Astrocyte (in vitro differentiated cells and primary cell): ENCODE measurements around the gene PLEKHA1. TPM values are rescaled to one million over a fixed set of nuclear protein-coding genes. Genes with fewer than 3 reads are reported as not detected.

ENCODE experiments used
- DNase-seq: peaks from one replicate; pipeline ENCODE4 v3.0.0-alpha.2; 2010; ENCODE audit warnings: low read depth
- FAIRE-seq: peaks from 2 replicates; lab custom pipeline; 2011; peaks lifted over from hg19 to GRCh38; lab: Jason Lieb, UNC
- H2AFZ ChIP-seq: 2 replicates; pipeline ENCODE4 v1.6.0; 2012; ENCODE audit warnings: low read depth, low read length, inconsistent platforms
- H3K27ac ChIP-seq: 2 replicates; pipeline ENCODE4 v1.5.1; 2011; ENCODE audit warnings: low read depth, low read length, inconsistent platforms
- H3K27me3 ChIP-seq: 2 replicates; pipeline ENCODE4 v1.6.0; 2011; ENCODE audit warnings: low read length, inconsistent platforms; ENCODE audit not compliant: insufficient read depth
- H3K36me3 ChIP-seq: 2 replicates; pipeline ENCODE4 v1.5.1; 2011; ENCODE audit warnings: low read length, inconsistent platforms; ENCODE audit not compliant: insufficient read depth
- H3K4me1 ChIP-seq: 2 replicates; pipeline ENCODE4 v1.5.1; 2011; ENCODE audit warnings: low read length, inconsistent platforms; ENCODE audit not compliant: insufficient read depth
- H3K4me2 ChIP-seq: 2 replicates; pipeline ENCODE4 v1.6.0; 2012; ENCODE audit warnings: low read length, inconsistent platforms
- H3K4me3 ChIP-seq: 2 replicates; pipeline ENCODE4 v1.5.1; 2011; ENCODE audit warnings: low read depth, mild to moderate bottlenecking, low read length, inconsistent platforms; ENCODE audit not compliant: insufficient read depth
- H3K79me2 ChIP-seq: 2 replicates; pipeline ENCODE4 v1.6.0; 2012; ENCODE audit warnings: mild to moderate bottlenecking, low read length, inconsistent platforms; ENCODE audit not compliant: insufficient read depth
- H3K9ac ChIP-seq: 2 replicates; pipeline ENCODE4 v1.6.0; 2012; ENCODE audit warnings: mild to moderate bottlenecking, low read length, inconsistent platforms
- H3K9me3 ChIP-seq: 2 replicates; pipeline ENCODE4 v1.5.1; 2012; ENCODE audit warnings: low read depth, mild to moderate bottlenecking, low read length, inconsistent platforms; ENCODE audit not compliant: insufficient read depth
- H4K20me1 ChIP-seq: 2 replicates; pipeline ENCODE4 v1.6.0; 2012; ENCODE audit warnings: low read length, inconsistent platforms; ENCODE audit not compliant: insufficient read depth
- H3K27ac Mint-ChIP-seq: one replicate; pipeline ENCODE4 v1.8.0; 2021; ENCODE audit warnings: mild to moderate bottlenecking, mixed read lengths; ENCODE audit not compliant: unreplicated experiment
- H3K27me3 Mint-ChIP-seq: one replicate; pipeline ENCODE4 v1.8.0; 2021; ENCODE audit warnings: low read depth, mixed read lengths; ENCODE audit not compliant: unreplicated experiment
- H3K36me3 Mint-ChIP-seq: one replicate; pipeline ENCODE4 v1.8.0; 2021; ENCODE audit warnings: low read depth, mixed read lengths; ENCODE audit not compliant: unreplicated experiment
- H3K4me1 Mint-ChIP-seq: one replicate; pipeline ENCODE4 v1.8.0; 2021; ENCODE audit warnings: low read depth, mixed read lengths; ENCODE audit not compliant: unreplicated experiment
- H3K4me3 Mint-ChIP-seq: one replicate; pipeline ENCODE4 v1.8.0; 2021; ENCODE audit warnings: mild to moderate bottlenecking, moderate library complexity, mixed read lengths; ENCODE audit not compliant: unreplicated experiment
- H3K9me3 Mint-ChIP-seq: one replicate; pipeline ENCODE4 v1.8.0; 2021; ENCODE audit warnings: mild to moderate bottlenecking, mixed read lengths; ENCODE audit not compliant: unreplicated experiment
- EZH2 ChIP-seq: IDR thresholded peaks from 2 replicates; pipeline ENCODE4 v1.6.1; 2012; ENCODE audit warnings: mild to moderate bottlenecking, low read length, inconsistent platforms; ENCODE audit not compliant: insufficient read depth
- total RNA-seq: library from RNA; stranded (reverse); gene quantifications from 2 replicates; pipeline ENCODE4 v1.2.1, GENCODE V29; 2021
- TF ChIP-seq, protein P1 (sequence below): IDR thresholded peaks from 2 replicates; pipeline ENCODE4 v1.5.1; 2011; ENCODE audit warnings: low read depth, mild to moderate bottlenecking, inconsistent platforms, low read length, moderate library complexity; ENCODE audit not compliant: insufficient read depth

PLEKHA1 gene
- total RNA-seq, 1 donor from 2014 or later, result 31.7 TPM

DNA sequence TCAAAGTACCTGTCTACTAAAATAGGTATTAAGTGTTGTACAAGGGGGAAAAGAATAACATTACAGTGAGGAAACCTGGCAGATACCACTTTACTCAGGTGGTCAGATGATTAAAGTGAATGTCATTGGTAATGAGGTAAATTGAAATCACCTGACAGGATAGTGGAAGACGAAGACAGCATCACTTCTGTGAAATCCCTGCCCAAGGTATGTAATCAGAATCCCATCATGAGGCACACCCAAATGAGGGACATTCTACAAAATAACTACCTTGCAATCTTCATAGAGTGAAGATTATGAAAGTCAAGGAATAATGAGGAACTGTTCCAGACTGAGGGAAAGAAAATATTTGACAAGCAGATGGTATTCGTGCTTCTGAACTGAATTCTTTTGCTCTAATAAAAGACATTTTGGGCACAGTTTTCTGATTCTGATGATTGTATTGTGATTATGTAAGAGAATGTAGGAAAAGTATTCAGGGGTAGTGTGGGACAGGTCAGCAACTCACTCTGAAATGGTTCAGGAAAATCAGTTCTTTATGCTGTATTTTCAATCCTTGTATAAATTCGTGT is 46.6 kb downstream of the PLEKHA1 start:
- peaks cover 3% of the 10 kb centered on the region for H3K36me3 ChIP-seq
- no peaks in the 10 kb centered on the region for H3K27me3 ChIP-seq
- Mint-ChIP-seq H3K9me3 (no peaks in the 10 kb centered on the region), H3K27ac (no peak overlapping the region), H3K4me1 (peaks cover 6% of the 10 kb centered on the region), H3K4me3 (no peak overlapping the region), H3K27me3 (no peaks in the 10 kb centered on the region), H3K36me3 (peaks cover 2% of the 10 kb centered on the region)
- no peak overlapping the region for H2AFZ ChIP-seq
- DNase-seq, result no peak
- peak; percentile 56 for FAIRE-seq
- no peak overlapping the region for H3K9ac ChIP-seq
- no peak for TF ChIP-seq EZH2
- TF ChIP-seq, protein P1, sequence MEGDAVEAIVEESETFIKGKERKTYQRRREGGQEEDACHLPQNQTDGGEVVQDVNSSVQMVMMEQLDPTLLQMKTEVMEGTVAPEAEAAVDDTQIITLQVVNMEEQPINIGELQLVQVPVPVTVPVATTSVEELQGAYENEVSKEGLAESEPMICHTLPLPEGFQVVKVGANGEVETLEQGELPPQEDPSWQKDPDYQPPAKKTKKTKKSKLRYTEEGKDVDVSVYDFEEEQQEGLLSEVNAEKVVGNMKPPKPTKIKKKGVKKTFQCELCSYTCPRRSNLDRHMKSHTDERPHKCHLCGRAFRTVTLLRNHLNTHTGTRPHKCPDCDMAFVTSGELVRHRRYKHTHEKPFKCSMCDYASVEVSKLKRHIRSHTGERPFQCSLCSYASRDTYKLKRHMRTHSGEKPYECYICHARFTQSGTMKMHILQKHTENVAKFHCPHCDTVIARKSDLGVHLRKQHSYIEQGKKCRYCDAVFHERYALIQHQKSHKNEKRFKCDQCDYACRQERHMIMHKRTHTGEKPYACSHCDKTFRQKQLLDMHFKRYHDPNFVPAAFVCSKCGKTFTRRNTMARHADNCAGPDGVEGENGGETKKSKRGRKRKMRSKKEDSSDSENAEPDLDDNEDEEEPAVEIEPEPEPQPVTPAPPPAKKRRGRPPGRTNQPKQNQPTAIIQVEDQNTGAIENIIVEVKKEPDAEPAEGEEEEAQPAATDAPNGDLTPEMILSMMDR, result no peak
- no peaks in the 10 kb centered on the region for H4K20me1 ChIP-seq
- H3K4me1 ChIP-seq, result peaks cover 3% of the 10 kb centered on the region
- H3K79me2 ChIP-seq, result no peaks in the 10 kb centered on the region
- no peak overlapping the region for H3K4me2 ChIP-seq
- no peak overlapping the region for H3K27ac ChIP-seq
- H3K9me3 ChIP-seq, result no peaks in the 10 kb centered on the region
- no peak overlapping the region for H3K4me3 ChIP-seq

DNA sequence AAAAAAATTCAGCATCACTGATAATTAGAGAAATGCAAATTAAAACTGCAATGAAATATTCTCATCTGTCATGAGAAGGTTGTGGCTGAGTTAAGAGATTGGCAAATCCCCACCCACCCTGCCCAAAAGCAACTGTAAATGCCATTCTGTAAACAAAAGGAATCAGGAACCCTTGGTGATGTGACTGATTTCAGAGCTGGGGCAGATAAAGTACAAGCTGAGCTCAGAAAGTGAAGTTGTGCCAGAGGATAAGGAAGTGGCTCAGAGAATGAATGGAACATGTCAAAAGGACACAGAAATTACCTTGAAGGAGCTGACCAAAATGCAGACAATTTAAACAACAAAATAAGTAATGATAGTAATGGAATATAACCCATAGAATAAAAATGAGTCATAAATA is 47.2 kb downstream of the PLEKHA1 start:
- H2AFZ ChIP-seq, result no peak overlapping the region
- TF ChIP-seq EZH2, result no peak
- TF ChIP-seq, protein P1, result no peak
- H4K20me1 ChIP-seq, result no peaks in the 10 kb centered on the region
- FAIRE-seq (no peak), DNase-seq (no peak)
- H3K4me3 ChIP-seq, result no peak overlapping the region
- no peaks in the 10 kb centered on the region for H3K27me3 Mint-ChIP-seq
- no peaks in the 10 kb centered on the region for H3K79me2 ChIP-seq
- H3K36me3 ChIP-seq, result peaks cover 3% of the 10 kb centered on the region
- no peak overlapping the region for H3K4me3 Mint-ChIP-seq
- no peak overlapping the region for H3K9ac ChIP-seq
- H3K27ac Mint-ChIP-seq, result no peak overlapping the region
- no peak overlapping the region for H3K4me2 ChIP-seq
- H3K27me3 ChIP-seq, result no peaks in the 10 kb centered on the region
- H3K27ac ChIP-seq, result no peak overlapping the region
- H3K36me3 Mint-ChIP-seq, result peaks cover 2% of the 10 kb centered on the region
- peaks cover 3% of the 10 kb centered on the region for H3K4me1 ChIP-seq
- no peaks in the 10 kb centered on the region for H3K9me3 ChIP-seq
- H3K9me3 Mint-ChIP-seq, result no peaks in the 10 kb centered on the region
- peaks cover 6% of the 10 kb centered on the region for H3K4me1 Mint-ChIP-seq

- no peak overlapping the region for H2AFZ ChIP-seq
- peaks cover 3% of the 10 kb centered on the region for H3K36me3 ChIP-seq
- peaks cover 2% of the 10 kb centered on the region for H3K36me3 Mint-ChIP-seq
- H3K9me3 Mint-ChIP-seq, result no peaks in the 10 kb centered on the region
- H4K20me1 ChIP-seq, result no peaks in the 10 kb centered on the region
- peaks cover 3% of the 10 kb centered on the region for H3K4me1 ChIP-seq
- H3K4me3 ChIP-seq, result no peak overlapping the region
- H3K9me3 ChIP-seq, result no peaks in the 10 kb centered on the region
- DNase-seq (no peak), FAIRE-seq (no peak)
- H3K4me1 Mint-ChIP-seq, result peaks cover 6% of the 10 kb centered on the region
- no peak for TF ChIP-seq EZH2
- TF ChIP-seq, protein P1, result no peak
- no peak overlapping the region for H3K4me3 Mint-ChIP-seq
- no peaks in the 10 kb centered on the region for H3K27me3 Mint-ChIP-seq
- H3K27ac Mint-ChIP-seq, result no peak overlapping the region
- H3K79me2 ChIP-seq, result no peaks in the 10 kb centered on the region
- no peak overlapping the region for H3K27ac ChIP-seq
- H3K9ac ChIP-seq, result no peak overlapping the region
- no peaks in the 10 kb centered on the region for H3K27me3 ChIP-seq
- no peak overlapping the region for H3K4me2 ChIP-seq
These were observed 47.9 kb downstream of the PLEKHA1 start for GRCh38 chr10:122422266-122422989.
